B cell (primary cell): ENCODE results near the gene METAP1D. TPM values are rescaled to one million over a fixed set of nuclear protein-coding genes. Genes with fewer than 3 reads are reported as not detected.

ENCODE experiments used
- ATAC-seq: fragments of 200-7000 bp; cut with Tn5 transposase; one replicate; pipeline ENCODE4 v1.10.0; 2021; ENCODE audit warnings: low read depth, mild to moderate bottlenecking, moderate number of reproducible peaks, moderate library complexity
- CTCF ChIA-PET: fragments of 350-600 bp; sonication (Branson Sonifier 250); formaldehyde crosslinking; loops from one replicate; lab custom pipeline; 2021; ENCODE audit warnings: antibody characterized with exemption, inconsistent platforms; lab: Charles Lee
- POLR2A ChIA-PET: fragments of 350-600 bp; sonication (Branson Sonifier 250); formaldehyde crosslinking; loops from one replicate; lab custom pipeline; 2021; ENCODE audit warnings: antibody characterized with exemption; lab: Charles Lee
- DNase-seq: peaks from one replicate; pipeline ENCODE4 v3.0.0; 2013
- H2AFZ ChIP-seq: 2 replicates; pipeline ENCODE4 v1.6.1; 2012; ENCODE audit warnings: mild to moderate bottlenecking, low read depth, low read length; ENCODE audit not compliant: insufficient read depth, poor library complexity, severe bottlenecking
- H3K27ac ChIP-seq, 2 donors: 1 replicate in 1 of 2; 2 replicates in 1 of 2; pipeline ENCODE4 v1.5.1; 2012 to 2013; ENCODE audit warnings: low read length in 2 of 2, mild to moderate bottlenecking in 2 of 2, moderate library complexity in 1 of 2
- H3K27me3 ChIP-seq, 4 experiments: fragments of 200-600 bp in 1 of 4; sonication (generic) in 1 of 4; replicated peaks in 1 of 4; 1 replicate in 2 of 4; 2 replicates in 2 of 4; pipeline versions ENCODE4 v1.6.1 to v1.7.0; 2013 to 2016; ENCODE audit warnings: low read length in 3 of 4, mild to moderate bottlenecking in 2 of 4, mixed read lengths in 1 of 4, moderate library complexity in 1 of 4; ENCODE audit not compliant: insufficient read depth in 4 of 4, control insufficient read depth in 3 of 4; ENCODE audit errors: control extremely low read depth in 1 of 4
- H3K36me3 ChIP-seq, 2 experiments: replicated peaks in 1 of 2; 1 replicate in 1 of 2; 2 replicates in 1 of 2; pipeline versions ENCODE4 v1.6.1 to v1.7.1; 2013; ENCODE audit warnings: low read length in 1 of 2; ENCODE audit not compliant: insufficient read depth in 2 of 2, control insufficient read depth in 1 of 2; ENCODE audit errors: control extremely low read depth in 1 of 2, extremely low read depth in 1 of 2
- H3K4me1 ChIP-seq, 2 donors: fragments of 200-600 bp in 1 of 2; sonication (generic) in 1 of 2; 1 replicate in 1 of 2; 2 replicates in 1 of 2; pipeline versions ENCODE4 v1.5.1 to v1.6.1; 2013 to 2017; ENCODE audit warnings: low read length in 2 of 2; ENCODE audit not compliant: control insufficient read depth in 2 of 2, insufficient read depth in 2 of 2
- H3K4me2 ChIP-seq: replicated peaks from 2 replicates; pipeline ENCODE3; 2012; ENCODE audit warnings: mild to moderate bottlenecking, low read depth, low read length; ENCODE audit not compliant: poor library complexity, severe bottlenecking
- H3K4me3 ChIP-seq, 5 experiments: fragments of 200-600 bp in 1 of 5; sonication (generic) in 1 of 5; 1 replicate in 3 of 5; 2 replicates in 2 of 5; pipeline versions ENCODE4 v1.5.1 to v1.7.0; 2011 to 2016; ENCODE audit warnings: low read length in 4 of 5, mild to moderate bottlenecking in 4 of 5, low read depth in 2 of 5, control low read depth in 1 of 5, moderate library complexity in 1 of 5; ENCODE audit not compliant: insufficient read depth in 1 of 5; ENCODE audit errors: control extremely low read depth in 1 of 5, extremely low read depth in 1 of 5
- H3K79me2 ChIP-seq: fragments of 200-600 bp; sonication (generic); one replicate; pipeline ENCODE4 v1.6.0; 2016; ENCODE audit warnings: low read length; ENCODE audit not compliant: control insufficient read depth, insufficient read depth
- H3K9ac ChIP-seq: fragments of 200-600 bp; sonication (generic); 2 replicates; pipeline ENCODE4 v1.6.1; 2017; ENCODE audit warnings: mild to moderate bottlenecking, low read length, moderate library complexity
- H3K9me3 ChIP-seq, 3 donors: one replicate each; pipeline versions ENCODE4 v1.6.1 to v1.7.1; 2013; ENCODE audit warnings: low read length in 2 of 3; ENCODE audit not compliant: control insufficient read depth in 2 of 3, insufficient read depth in 1 of 3; ENCODE audit errors: control extremely low read depth in 1 of 3
- H4K20me1 ChIP-seq: 2 replicates; pipeline ENCODE4 v1.6.0; 2012; ENCODE audit warnings: mild to moderate bottlenecking, low read length; ENCODE audit not compliant: insufficient read depth, control insufficient read depth, poor library complexity, severe bottlenecking
- H3K27ac Mint-ChIP-seq: one replicate; pipeline ENCODE4 v1.8.0; 2021; ENCODE audit warnings: mixed read lengths
- H3K27me3 Mint-ChIP-seq: one replicate; pipeline ENCODE4 v1.8.0; 2021; ENCODE audit warnings: mixed read lengths
- H3K4me1 Mint-ChIP-seq: one replicate; pipeline ENCODE4 v1.8.0; 2021; ENCODE audit warnings: mixed read lengths
- H3K4me3 Mint-ChIP-seq: one replicate; pipeline ENCODE4 v1.8.0; 2021; ENCODE audit warnings: mixed read lengths
- H3K9me3 Mint-ChIP-seq: one replicate; pipeline ENCODE4 v1.8.0; 2022; ENCODE audit warnings: mixed read lengths; ENCODE audit not compliant: insufficient read depth
- CTCF ChIP-seq: fragments of 200-600 bp; IDR thresholded peaks from one replicate; pipeline ENCODE4 v1.8.0; 2022; ENCODE audit warnings: antibody characterized with exemption, mild to moderate bottlenecking
- EZH2 ChIP-seq: IDR thresholded peaks from 2 replicates; pipeline ENCODE4 v1.6.1; 2012; ENCODE audit warnings: borderline replicate concordance, low read depth, mild to moderate bottlenecking, moderate library complexity, low read length; ENCODE audit not compliant: insufficient read depth, poor library complexity, severe bottlenecking
- WGBS: methylation state at CpG from one replicate; pipeline ENCODE4 v1.1.5; 2013; ENCODE audit warnings: missing lambda C conversion rate; ENCODE audit not compliant: insufficient coverage; 5-methylcytosine and 5-hydroxymethylcytosine counted together
- intact Hi-C: fragments of 100-400 bp; cut with micrococcal nuclease; formaldehyde crosslinking; loops from one replicate; pipeline ENCODE4 v1.10.0; 2022
- polyA plus RNA-seq: library from polyadenylated mRNA; depleted of rRNA; stranded (reverse); fragments of >200 nt; gene quantifications from 2 replicates; pipeline ENCODE4 v1.2.3, GENCODE V29; 2012
- total RNA-seq, 2 donors: library from RNA; stranded (reverse); fragments of 120-200 nt in 1 of 2; gene quantifications; 1 replicate in 1 of 2; 2 replicates in 1 of 2; pipeline versions ENCODE4 v1.2.3 to v1.2.4, GENCODE V29; 2013 to 2022

The METAP1D gene
- total and polyA plus RNA-seq, 2 donors (not counting 1 experiment from before 2014, with no cell fraction given): 7.8 to 8.9 TPM

GRCh38 chr2:171991027-171991426 is 8.7 kb upstream of the METAP1D start:
- POLR2A ChIA-PET: no interaction called here

GRCh38 chr2:171995586-171995985 is 4.2 kb upstream of the METAP1D start:
- ATAC-seq (no peak), DNase-seq (no peak)
- H3K4me3 ChIP-seq: no peak overlapping the region
- TF ChIP-seq EZH2: no peak
- no peak for TF ChIP-seq CTCF
- H3K9me3 ChIP-seq: no peaks in the 10 kb centered on the region
- H3K79me2 ChIP-seq: no peaks in the 10 kb centered on the region
- peaks cover 0 to 7% (median 0%) of the 10 kb centered on the region in 4 experiments for H3K27me3 ChIP-seq
- no peak overlapping the region for H3K27ac ChIP-seq
- H3K27ac Mint-ChIP-seq: no peak overlapping the region
- H3K36me3 ChIP-seq: no peaks in the 10 kb centered on the region
- no peak overlapping the region for H3K9ac ChIP-seq
- peaks cover 18% of the 10 kb centered on the region for H3K4me1 Mint-ChIP-seq
- H3K4me3 Mint-ChIP-seq: no peak overlapping the region
- H3K4me1 ChIP-seq: peaks cover 12% of the 10 kb centered on the region in 2 donors
- intact Hi-C loops: no loop called here
- 95% methylated on average over 3 of the region's 5 CpGs for whole genome bisulfite sequencing
- H3K27me3 Mint-ChIP-seq: peaks cover 10% of the 10 kb centered on the region
- no peaks in the 10 kb centered on the region for H4K20me1 ChIP-seq
- no peaks in the 10 kb centered on the region for H3K9me3 Mint-ChIP-seq
- ChIA-PET CTCF (no interaction called here), POLR2A (no interaction called here)
- no peak overlapping the region for H2AFZ ChIP-seq
- H3K4me2 ChIP-seq: no peak overlapping the region

More at GRCh38 chr2:171991027-171991426, 8.7 kb upstream of the METAP1D start:
- Histone ChIP-seq H2AFZ (no peak overlapping the region), H3K36me3 (no peaks in the 10 kb centered on the region), H3K4me2 (no peak overlapping the region), H4K20me1 (no peaks in the 10 kb centered on the region), H3K27ac (no peak overlapping the region), H3K9ac (no peak overlapping the region), H3K4me1 (no peaks in the 10 kb centered on the region), H3K4me3 (no peak overlapping the region), H3K27me3 (peaks cover 0 to 3% (median 0%) of the 10 kb centered on the region in 4 experiments), H3K79me2 (no peaks in the 10 kb centered on the region), H3K9me3 (no peaks in the 10 kb centered on the region)
- TF ChIP-seq EZH2: no peak
- TF ChIP-seq CTCF: no peak
- Mint-ChIP-seq H3K27me3 (peaks cover 7% of the 10 kb centered on the region), H3K9me3 (no peaks in the 10 kb centered on the region), H3K4me1 (no peaks in the 10 kb centered on the region), H3K27ac (no peak overlapping the region), H3K4me3 (no peak overlapping the region)
- 100% methylated on average over 1 of the region's 4 CpGs for WGBS
- CTCF ChIA-PET: interaction anchor here (0.6 to 1.0 kb wide), 2 partner anchors 9 to 18 kb away, joined by 3 read pairs; no protein-coding TSS in a partner anchor
- ATAC-seq: no peak
- intact Hi-C loops: no loop called here
- no peak for DNase-seq
